Umbilical cord (tissue), 2 donors: Measurements from ENCODE around the gene N4BP2. TPM values are rescaled to one million over a fixed set of nuclear protein-coding genes. Genes with fewer than 3 reads are reported as not detected.
"Not testable (repeated sequence)": the region's sequence is repeated elsewhere in the genome, so short reads cannot be mapped to it uniquely, and the experiment has no call there.

Source experiments
- DNase-seq: peaks from one replicate; pipeline ENCODE4 v3.0.0-alpha.2; 2015; ENCODE audit warnings: low spot score
- total RNA-seq: library from RNA; depleted of rRNA; stranded (reverse); fragments of >200 nt; gene quantifications from one replicate; pipeline ENCODE4 v1.2.3, GENCODE V29; 2014; ENCODE audit warnings: low replicate concordance; ENCODE audit not compliant: insufficient read depth

N4BP2 gene
- total RNA-seq, 1 donor from 2014 or later, result 20.9 TPM

DNA sequence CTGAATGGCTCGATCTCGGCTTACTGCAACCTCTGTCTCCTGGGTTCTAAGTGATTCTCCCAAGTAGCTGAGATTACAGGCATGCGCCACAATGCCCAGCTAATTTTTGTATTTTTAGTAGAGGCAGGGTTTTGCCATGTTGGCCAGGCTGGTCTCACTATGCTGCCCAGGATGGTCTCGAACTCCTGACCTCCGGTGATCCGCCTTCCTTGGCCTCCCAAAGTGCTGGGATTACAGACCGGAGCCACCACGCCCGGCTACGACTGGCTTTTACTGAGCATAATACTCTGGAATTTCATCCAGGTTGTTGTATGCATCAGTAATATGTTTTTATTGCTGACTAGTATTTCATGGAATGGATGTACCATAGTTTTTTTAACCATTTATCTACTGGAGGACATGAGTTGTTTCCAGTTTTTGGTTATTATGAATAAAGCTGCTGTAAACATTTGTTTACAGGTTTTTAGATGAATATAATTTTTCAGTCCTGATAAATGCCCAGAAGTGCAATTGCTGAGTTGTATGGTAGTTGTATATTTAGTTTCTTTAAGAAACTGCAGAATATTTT lies 31.2 kb downstream of the N4BP2 start:
- DNase-seq, result no peak

DNA sequence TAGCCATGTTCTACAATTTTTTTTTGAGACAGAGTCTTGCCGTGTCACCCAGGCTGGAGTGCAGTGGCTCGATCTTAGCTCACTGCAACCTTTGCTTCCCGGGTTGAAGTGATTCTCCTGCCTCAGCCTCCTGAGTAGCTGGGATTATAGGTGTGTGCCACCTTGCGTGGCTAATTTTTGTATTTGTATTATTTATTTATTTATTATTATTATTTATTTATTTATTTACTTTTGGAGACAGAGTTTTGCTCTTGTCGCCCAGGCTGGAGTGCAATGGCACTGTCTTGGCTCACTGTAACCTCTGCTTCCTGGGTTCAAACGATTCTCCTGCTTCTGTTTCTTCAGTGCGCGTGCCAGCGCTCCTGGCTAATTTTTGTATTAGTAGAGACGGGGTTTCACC lies 36.8 kb downstream of the N4BP2 start:
- DNase-seq, result not testable (repeated sequence)

DNA sequence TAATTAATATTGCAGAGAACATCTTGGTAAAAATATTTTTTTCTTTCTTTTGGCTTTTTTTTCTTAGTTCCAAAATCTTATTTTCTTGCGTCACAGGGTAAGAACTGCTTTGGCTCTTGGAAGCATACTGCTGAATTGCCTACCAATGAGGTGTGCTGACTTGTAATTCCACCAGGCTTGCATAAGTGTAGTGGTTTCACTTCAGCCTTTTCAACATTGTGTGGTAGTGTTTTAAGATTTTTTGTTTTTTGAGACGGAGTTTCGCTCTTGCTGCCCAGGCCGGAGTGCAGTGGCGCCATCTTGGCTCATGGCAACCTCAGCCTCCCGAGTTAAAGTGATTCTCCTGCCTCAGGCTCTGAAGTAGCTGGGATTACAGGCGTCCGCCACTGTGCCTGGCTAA lies 42.4 kb downstream of the N4BP2 start:
- DNase-seq, result peak; percentile 3

DNA sequence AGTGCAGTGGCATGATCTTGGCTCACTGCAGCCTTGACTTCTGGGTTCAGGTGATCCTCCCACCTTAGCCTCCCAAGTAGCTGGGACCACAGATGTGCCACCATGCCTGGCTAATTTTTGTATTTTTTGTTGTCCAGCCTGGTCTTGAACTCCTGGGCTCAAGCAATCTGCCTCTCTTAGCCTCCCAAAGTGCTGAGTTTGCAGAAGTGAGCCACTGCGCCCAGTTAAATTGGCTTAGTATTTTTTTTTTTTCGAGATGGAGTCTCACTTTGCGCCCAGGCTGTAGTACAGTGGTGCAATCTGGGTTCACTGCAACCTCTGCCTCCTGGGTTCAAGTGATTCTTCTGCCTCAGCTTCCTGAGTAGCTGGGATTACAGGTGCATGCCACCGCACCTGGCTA lies 50.5 kb downstream of the N4BP2 start:
- DNase-seq, result not testable (repeated sequence)

DNA sequence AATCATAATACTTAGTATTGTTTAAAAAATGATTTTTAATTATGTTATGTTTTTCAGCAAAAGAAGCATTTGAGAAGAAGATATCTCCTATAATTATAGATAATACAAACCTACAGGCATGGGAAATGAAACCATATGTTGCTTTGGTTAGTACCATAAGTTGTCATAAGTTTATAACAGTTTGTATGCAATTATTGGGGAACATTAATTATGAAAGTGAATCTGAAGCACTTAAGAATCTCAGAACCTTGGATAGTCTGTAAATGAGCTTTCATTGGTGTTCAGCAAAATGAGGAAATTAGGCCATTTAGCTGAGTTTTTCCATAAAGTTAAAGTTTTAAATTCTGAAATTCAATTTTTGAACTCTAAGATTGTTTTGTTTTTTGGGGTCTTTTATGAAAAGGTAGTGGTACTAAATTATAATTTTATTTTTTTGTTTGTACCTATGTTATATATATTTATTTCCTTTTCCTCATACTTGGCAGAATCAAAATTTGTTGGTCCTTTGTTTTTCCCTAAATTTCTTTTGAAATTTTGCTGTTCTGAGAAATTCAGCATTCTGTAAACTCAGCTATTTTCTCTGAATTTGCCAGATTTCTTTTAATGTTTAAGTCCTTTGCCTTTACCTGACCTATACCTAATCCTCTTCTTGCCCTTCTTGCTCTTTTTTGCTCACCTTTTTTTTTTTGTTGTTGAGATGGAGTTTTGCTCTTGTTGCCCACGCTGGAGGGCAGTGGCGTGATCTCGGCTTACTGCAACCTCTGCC lies 55.6 kb downstream of the N4BP2 start:
- no peak for DNase-seq

DNA sequence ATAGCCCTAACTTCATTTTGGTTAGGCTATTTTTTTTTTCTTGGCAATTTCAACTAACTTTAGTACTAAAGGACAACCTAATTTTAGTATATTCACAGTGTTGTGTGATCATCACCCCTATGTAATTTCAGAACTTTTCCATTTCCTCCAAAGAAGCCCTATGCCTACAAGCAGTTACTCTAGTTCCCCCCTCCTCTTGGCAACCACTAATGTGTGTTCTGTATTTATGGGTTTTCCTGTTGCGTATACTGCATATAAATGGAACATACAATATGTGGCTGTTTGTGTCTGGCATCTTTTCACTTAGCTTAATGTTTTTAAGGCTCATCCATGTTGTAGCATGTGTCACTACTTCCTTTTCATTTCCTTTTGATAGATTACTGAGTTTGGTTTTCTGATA lies 57.6 kb downstream of the N4BP2 start:
- DNase-seq, result no peak

DNA sequence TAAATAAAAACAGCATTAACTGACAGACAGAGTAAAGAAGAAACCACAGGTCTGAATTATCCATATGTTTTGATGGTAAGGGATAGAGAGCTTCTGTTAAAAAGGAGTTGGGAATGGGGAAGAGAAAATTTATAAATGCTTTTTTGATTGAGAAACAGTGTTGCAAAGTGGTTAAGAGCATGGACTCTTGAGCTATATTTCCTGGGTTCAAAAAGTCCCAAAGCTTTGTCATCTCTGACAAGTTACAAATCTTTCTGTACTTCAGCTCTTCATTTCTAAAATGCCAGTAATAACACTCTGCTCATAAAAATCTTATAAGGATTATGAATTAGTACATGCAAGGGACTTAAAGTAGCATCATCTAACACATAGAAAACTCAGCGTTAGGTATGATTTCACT lies 62.2 kb downstream of the N4BP2 start:
- no peak for DNase-seq

DNA sequence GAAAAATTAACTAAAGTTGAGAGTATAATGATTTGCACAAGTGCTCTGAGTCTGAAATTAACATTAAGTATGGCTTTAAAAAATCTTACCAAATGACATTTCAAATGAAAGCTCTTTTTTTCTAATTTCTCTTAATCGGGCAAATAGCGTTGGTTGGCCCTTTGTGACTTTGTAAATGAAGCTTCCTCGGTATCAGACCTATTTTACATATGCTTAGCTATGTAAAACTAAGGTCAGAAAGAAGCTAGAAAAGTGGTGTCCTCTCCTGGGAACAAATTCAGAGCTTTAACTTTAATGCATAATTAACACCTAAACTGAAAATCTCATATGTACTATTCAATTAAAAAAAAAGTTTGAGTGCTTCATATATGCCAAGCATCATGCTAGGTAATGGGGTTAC lies 62.7 kb downstream of the N4BP2 start:
- no peak for DNase-seq

DNA sequence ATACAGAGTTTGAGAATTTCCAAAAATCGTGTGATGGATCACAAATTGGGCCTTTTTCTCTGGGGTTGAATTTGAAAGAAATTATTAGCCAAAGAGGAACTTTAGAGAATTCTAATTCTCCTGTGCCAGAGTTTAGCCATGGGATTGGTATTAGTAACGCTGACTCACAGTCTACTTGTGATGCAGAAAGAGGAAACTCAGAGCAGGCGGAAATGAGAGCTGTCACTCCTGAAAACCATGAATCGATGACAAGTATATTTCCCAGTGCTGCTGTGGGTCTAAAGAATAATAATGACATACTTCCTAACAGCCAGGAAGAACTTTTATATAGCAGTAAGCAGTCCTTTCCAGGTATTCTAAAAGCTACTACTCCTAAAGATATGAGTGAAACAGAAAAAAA lies 64.9 kb downstream of the N4BP2 start:
- peak; percentile 28 for DNase-seq

DNA sequence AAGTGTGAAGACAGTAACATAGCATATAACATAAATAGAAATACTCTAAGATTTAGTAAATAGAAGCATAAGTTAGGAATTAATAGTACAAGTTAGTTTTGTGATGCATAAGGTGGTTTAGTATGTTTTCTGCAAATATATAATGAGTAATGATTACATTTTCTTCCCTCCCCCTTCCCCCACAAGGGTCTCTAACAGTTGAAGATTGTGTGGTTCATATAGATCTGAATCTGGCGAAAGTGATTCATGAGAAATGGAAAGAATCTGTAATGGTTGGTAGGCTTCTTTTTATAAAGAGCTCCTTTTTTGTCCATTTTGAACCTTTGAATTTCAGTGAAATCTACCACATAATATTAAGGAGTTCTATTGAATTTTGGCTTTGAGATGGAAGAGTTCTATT lies 66.3 kb downstream of the N4BP2 start:
- no peak for DNase-seq

DNA sequence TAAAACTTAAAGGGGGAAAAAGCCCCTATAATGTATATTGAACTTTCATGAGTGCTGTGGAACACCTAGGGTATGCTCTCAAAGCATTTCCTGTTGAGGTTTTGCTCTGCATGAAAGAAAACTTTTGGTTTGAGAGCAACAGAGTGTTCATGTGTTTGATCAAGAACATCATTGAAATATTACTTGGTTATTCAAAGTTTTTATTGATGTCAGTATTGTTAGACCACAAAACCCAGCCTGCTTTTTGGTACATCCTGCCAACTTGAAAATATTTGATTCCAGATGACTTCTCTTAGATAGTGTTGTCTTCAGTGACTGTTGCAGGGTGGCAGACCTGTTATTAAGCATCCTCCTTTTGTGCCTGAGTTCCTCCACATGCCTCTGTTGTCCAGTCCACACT lies 68.0 kb downstream of the N4BP2 start:
- no peak for DNase-seq

DNA sequence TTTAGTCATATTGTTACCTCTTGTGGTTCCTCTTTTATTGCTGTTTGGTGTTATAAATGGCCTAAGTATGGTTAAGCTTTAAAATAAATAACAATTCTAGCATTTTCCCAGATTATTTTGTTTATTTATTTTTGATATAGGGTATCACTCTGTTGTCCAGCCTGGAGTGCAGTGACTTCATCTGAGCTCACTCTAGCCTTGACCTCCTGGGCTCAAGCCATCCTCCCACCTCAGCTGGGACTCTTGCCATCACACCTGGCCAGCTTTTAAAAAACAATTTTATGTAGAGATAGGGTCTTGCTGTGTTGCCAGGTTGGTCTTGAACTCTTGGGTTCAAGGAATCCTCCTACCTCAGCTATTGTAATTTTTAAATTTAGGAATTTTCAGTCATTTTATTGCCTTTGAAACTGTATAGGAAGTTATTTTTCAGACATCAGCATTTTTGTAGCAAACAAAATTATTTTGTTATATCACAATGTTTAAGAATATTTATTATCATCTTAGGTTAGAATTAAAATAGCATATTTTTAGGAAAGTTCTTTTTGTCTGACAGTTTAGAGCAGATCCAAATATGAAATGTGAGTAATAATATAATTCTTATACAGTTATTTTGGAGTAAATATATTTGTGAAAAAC lies 73.9 kb downstream of the N4BP2 start:
- DNase-seq, result no peak

DNA sequence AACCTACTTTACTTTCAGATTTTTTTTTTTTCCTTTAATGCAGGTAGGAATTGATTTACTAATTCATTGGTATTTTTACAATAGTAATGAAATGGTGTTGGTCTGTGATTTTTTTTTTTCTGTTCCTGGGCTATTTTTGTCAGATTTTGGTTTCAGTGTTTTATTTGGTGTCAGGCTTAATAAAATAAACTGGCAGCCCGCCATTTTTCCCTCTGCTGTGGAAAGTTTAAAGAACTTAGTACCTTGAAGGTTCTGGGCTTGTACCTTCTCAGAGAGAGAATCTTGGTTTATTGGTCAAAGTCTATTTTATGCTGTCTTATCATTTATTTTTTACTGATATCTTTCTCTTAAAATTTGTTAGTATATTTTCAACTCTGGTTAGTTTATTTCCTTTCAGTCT lies 76.2 kb downstream of the N4BP2 start:
- no peak for DNase-seq

DNA sequence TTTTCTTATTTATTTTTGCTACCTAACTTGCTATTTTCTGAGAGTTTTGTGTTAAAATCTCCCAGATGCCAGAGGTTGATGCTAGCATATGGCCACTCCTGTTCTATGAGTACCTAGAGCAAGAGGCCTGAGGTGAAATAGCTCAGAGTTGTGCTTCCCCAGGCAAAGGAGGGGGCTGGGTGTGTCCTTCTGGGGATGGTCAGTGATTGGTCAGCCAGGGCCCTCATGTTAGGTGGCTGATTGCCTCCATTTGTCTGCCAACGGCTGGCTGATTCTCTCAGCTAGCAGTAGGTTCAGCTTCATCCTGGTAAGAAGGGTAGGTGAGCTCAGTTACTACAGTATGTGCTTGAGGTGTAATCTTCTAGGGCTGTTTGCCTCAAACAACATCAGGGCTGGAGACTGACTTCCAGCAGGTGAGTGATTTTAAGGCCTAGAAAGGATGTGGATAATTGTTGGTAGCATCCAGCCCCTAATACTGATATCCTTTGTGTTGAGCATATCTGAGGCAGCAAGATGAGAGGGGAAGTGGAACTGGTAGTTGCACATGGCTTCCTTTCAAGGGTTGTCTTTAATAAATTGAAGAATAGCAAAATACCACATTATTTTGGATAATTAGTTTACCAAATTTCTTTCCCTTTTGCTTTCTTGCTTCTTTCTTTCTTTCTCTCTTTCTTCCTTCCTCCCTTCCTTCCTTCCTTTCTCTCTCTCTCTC lies 77.7 kb downstream of the N4BP2 start:
- DNase-seq, result no peak

DNA sequence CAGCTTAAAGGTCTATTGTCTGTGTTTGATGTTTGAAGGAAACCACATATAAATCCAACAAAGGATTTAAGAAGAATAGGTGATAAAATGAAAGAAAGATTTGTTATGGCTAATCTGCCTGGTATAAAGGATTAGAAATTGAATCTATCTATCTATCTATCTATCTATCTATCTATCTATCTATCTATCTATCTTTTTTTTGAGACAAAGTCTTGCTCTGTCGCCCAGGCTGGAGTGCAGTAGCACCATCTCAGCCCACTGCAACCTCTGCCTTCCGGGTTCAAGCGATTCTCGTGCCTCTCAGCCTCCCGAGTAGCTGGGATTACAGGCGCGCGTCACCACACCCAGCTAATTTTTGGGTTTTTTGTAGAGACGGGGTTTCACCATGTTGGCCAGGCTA lies 79.6 kb downstream of the N4BP2 start:
- DNase-seq, result not testable (repeated sequence)

DNA sequence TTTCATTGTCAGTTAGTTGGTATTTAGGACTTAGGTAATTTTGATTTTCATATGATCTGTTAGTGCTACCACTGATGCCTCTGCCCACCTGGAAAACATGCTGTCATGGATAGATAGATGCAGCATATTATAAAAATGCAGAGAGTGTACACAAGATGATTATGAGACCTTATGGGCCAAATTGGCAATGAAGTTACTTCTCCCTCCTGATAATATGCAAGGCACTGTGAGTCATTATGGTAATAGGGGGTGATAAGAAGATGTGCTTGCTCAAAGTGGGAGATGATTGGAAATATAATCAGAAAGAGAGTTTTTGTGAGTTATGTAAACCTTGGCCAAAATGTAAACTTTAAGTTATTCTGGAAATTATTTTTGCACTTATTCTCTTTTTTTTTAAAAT lies 83.5 kb downstream of the N4BP2 start:
- DNase-seq, result no peak

DNA sequence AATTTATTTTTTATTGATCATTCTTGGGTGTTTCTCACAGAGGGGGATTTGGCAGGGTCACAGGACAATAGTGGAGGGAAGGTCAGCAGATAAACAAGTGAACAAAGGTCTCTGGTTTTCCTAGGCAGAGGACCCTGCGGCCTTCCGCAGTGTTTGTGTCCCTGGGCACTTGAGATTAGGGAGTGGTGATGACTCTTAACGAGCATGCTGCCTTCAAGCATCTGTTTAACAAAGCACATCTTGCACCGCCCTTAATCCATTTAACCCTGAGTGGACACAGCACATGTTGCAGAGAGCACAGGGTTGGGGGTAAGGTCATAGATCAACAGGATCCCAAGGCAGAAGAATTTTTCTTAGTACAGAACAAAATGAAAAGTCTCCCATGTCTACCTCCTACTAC lies 83.9 kb downstream of the N4BP2 start:
- DNase-seq, result not testable (repeated sequence)

DNA sequence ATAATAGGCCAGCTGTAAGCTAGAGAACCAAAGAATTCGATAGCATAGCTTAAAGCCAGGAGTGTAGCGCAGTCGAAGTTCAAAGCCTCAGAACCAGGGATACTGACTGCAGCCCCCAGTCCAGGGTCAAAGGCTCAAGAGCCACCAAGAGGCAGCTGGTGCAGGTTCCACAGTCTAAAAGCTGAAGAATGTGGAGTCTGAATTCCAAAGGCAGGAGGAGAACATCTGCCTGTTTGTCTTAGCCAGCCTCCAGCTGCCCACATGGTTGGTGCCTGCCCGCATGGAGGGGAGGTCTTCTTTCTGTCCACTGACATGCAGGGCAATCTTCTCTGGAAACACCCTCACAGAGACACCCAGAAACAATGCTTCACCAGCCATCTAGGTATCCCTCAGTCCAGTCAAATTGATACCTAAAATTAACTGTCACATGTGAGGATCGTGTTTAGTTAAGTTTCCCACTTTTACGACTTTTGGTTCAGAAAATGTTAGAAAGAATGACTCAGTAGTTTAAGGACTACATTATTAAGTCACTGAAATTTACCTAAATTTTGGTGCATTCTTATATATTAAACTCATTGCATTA lies 87.4 kb downstream of the N4BP2 start:
- DNase-seq, result no peak

DNA sequence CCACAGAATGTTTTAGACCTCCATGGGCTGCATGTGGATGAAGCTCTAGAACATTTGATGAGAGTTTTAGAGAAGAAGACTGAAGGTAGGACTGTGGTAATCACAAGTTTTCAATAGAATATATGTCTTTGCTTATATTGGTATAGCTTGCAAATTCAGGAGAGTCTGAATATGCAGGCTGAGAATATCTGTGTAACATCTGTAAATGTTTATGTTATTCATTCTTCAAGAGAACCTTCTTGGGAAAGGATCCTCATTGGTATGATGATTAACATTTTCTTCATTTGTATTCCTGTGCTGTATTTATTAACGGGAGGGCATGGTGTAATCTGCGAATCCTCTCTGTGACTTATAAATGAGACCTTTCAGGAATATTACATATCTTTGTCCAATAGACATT lies 88.1 kb downstream of the N4BP2 start:
- no peak for DNase-seq

DNA sequence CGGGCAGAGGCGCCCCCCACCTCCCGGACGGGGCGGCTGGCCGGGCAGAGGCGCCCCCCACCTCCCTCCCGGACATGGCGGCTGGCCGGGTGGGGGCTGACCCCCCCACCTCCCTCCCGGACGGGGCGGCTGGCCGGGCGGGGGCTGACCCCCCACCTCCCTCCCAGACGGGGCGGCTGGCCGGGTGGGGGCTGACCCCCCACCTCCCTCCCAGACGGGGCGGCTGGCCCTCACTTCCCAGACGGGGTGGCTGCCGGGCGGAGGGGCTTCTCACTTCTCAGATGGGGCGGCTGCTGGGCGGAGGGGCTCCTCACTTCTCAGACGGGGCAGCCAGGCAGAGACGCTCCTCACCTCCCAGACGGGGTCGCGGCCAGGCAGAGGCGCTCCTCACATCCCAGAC lies 90.8 kb downstream of the N4BP2 start:
- DNase-seq, result not testable (repeated sequence)

DNA sequence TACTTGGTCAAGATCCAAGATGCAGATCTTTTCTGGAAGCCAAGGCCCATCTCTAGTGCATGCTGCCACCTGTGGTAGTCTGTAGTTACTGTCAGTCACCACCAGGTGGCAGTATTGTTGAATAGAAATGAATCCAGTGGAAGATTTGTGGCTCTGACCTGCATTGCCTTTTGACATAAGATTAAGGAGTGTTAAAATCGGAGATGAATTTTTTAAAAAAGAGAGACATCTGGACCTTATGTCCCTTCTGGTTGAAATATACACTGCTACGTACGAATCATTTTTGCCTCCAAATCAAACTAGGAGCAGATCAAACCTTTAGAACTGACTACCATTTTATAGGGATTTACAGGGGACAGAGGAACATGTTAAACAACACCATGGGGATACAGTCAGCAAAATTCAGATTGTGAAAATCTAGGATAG lies 93.3 kb downstream of the N4BP2 start:
- DNase-seq, result peak; percentile 39

DNA sequence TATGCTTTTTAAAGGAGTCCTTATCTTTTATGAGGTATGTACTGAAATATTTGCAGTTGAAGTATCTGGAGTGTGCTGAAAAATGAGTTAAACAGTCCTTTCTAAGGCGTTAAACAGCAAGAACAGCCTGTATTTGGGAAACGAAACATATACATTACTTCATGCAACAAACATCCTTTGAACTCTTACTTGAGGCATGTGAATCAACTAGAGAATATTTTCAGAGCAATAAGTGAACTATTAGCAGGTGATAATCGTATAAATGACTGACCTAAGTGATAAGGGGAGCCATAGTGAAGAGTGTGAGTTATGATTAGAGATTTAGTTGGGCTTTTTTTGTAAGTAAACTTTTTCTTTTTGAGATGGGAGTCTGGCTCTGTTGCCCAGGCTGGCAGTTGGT lies 94.3 kb downstream of the N4BP2 start:
- no peak for DNase-seq
